Cerebellar cortex (tissue), 1 donor: ENCODE data around the gene CCDC59.
"Not testable (repeated sequence)": the region's sequence is repeated elsewhere in the genome, so short reads cannot be mapped to it uniquely, and the experiment has no call there.

Source experiments
- DNase-seq: peaks from one replicate; pipeline ENCODE4 v3.0.0-alpha.2; 2015; ENCODE audit warnings: low spot score

CCDC59 gene

DNA sequence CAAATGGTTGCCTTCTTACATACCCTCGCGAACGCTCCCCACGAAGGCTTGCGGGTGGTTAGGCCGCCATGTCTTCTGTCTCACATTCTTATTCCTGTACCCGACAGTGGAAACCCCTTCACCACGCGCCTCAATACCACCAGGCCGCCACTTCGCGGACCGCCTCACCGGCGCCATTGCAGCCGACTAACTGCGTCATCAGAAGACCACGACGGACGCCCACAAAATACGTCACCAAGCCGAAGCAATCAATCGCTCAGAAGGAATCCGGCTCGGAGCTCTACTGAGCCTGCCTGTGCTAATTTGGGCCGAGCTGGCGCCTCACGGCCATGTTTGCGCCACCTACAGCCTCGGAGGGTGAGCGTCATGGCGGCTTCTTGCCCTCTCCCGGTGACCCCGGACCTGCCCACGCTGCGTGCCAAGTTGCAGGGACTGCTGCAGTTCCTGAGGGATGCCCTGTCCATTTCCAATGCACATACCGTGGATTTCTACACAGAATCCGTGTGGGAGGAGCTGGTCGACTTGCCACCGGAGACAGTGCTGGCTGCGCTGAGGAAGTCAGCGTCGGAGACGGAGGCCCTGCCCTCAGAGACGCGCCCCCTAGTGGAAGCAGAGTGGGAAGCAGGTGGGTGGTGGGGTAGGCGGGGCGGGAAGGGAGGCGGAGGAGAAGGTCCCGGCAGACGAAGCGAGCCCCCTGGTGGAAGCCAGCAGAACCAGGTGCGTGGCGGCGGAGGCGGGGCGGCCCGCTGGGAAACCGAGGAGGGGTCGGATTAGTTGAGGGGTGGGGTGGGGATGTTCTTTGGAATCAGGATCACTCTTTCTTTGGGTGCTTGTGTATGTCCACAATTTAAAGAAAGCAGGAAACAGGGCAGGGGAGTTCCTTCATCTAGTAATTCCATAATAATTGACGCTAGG lies at the start of gene CCDC59, which contains the start of gene METTL25:
CCDC59 (minus strand) TSS at position 188 of the 915 bp plus-strand sequence; CDS start at position 177, 11 bp downstream.
METTL25 (plus strand) TSS at position 330 of the 915 bp plus-strand sequence; CDS start at position 367, 37 bp downstream.
- peak; percentile 98 for DNase-seq

GRCh38 chr12:82407481-82407880 lies 49.3 kb upstream of the CCDC59 start:
- DNase-seq = no peak

DNA sequence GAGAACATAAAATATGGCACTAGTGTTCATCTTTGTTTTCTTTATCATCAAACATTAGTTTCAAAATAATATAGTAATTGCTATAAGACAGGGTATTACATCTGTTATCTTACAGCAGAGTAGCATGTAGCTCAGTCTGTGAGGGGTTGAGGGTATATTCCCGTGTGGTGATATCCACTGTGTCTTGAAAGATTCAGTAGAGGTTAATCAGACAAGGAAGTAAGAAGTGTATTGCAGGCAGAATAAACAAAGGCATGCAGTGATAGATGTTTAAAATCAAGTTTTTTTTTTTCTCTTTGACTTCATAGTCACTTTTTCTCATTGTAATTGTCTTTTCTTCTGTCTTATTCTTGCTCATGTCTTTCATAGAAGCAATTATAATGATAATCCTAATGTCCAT lies 48.5 kb upstream of the CCDC59 start:
- DNase-seq = no peak

- DNase-seq = no peak
Observed at GRCh38 chr12:82400819-82401218, 42.6 kb upstream of the CCDC59 start.

- no peak for DNase-seq
Observed at GRCh38 chr12:82398879-82399278, 40.7 kb upstream of the CCDC59 start.

DNA sequence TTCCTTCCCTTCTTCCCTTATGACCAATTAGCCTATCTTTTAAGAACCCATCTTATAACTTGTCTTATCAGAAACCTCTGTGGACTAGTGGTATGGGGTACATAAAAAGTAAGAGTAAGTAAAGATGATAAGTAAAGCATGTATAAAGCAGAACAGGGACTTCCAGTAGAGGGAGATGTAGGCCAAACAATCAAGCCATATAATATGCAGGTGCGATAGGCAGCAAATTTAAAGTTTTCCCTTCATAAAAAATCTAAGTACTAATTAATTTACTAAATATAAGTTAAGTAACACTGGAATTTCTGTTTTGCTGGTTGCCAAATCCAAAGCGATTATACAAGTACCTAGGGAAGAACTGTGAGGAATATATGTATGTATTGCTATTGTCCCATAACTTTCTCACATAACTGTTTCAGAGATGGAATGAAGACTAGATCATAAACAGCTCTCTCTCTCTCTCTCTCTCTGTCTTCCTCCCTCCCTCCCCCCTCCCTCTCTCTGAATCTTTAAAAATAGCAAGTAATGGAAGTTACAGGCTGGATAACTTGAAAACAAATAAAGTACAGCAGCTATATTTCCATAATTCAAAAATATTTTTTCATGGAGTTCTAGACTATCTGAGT lies 25.9 kb upstream of the CCDC59 start:
- DNase-seq = peak; percentile 21

DNA sequence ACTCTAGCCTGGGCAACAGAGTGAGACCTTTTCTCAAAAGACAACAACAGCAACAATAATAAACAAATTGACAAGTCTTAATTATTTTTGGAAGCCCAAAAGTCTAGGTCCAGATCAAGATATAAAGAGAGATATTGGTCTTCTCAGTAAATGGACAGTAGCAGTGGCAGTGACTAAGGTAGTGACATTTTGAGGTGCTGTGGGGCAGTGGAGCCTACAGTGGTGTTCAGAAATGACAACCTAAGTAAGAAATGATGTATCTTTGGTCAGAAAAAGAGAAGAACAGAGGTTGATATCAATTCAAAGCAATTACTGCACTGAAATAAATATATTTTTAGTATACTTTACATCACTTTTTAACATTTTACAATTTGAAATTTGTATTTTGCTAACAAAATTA lies 20.8 kb upstream of the CCDC59 start:
- no peak for DNase-seq

GRCh38 chr12:82375201-82375600 lies 17.0 kb upstream of the CCDC59 start:
- no peak for DNase-seq

- no peak for DNase-seq
Observed at GRCh38 chr12:82366197-82366596, 8.0 kb upstream of the CCDC59 start.

GRCh38 chr12:82363990-82364389 lies 5.8 kb upstream of the CCDC59 start:
- no peak for DNase-seq

DNA sequence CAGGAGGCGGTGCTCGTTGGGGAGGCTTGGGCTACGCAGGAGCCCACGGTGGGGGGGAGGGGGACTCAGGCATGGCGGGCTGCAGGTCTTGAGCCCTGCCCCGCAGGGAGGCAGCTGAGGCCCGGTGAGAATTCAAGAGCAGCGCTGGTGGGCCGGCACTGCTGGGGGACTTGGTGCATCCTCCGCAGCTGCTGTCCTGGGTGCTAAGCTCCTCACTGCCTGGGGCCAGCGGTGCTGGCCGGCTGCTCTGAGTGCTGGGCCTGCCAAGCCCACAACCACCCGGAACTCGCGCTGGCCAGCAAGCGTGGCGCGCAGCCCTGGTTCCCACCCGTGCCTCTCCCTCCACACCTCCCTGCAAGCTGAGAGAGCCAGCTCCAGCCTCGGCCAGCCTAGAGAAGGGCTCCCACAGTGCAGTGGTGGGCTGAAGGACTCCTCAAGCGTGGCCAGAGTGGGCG lies 3.3 kb upstream of the CCDC59 start:
- DNase-seq = no peak

DNA sequence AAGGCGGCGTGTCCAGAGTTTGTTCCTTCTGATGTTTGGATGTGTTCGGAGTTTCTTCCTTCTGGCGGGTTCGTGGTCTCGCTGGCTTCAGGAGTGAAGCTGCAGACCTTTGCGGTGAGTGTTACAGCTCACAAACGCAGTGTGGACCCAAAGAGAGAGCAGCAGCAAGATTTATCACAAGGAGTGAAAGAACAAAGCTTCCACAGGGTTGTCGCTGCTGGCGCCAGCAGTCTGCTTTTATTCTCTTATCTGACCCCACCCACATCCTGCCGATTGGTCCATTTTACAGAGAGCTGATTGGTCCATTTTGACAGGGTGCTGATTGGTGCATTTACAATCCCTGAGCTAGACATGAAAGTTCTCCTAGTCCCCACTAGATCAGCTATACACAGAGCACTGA lies 2.6 kb upstream of the CCDC59 start:
- not testable (repeated sequence) for DNase-seq

- DNase-seq = peak; percentile 40
Observed at GRCh38 chr12:82359115-82359478, 910 bp upstream of the CCDC59 start.

DNA sequence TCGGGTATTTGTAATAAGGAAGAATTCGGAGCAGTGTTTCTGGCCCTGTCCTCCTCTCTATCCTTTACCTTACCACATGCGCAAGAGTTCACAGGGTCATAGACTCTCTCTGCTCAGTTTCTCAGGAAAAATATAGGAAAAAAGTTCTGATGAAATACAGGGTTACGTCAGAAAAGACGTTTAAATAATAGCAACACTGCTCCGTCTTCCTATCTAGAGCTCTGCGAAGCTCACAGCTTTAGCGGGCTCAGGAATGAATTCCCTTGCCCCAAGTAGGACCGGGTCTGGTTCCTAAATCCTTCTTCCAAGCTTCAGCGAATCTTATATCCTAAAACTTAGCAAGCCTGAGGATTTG lies 365 bp downstream of the CCDC59 start:
- no peak for DNase-seq

GRCh38 chr12:82357340-82357739 lies 847 bp downstream of the CCDC59 start:
- no peak for DNase-seq

GRCh38 chr12:82351390-82351789 lies 6.8 kb downstream of the CCDC59 start:
- no peak for DNase-seq

GRCh38 chr12:82350161-82350560 lies 8.0 kb downstream of the CCDC59 start:
- no peak for DNase-seq

- no peak for DNase-seq
Observed at GRCh38 chr12:82329508-82329907, 28.7 kb downstream of the CCDC59 start.

DNA sequence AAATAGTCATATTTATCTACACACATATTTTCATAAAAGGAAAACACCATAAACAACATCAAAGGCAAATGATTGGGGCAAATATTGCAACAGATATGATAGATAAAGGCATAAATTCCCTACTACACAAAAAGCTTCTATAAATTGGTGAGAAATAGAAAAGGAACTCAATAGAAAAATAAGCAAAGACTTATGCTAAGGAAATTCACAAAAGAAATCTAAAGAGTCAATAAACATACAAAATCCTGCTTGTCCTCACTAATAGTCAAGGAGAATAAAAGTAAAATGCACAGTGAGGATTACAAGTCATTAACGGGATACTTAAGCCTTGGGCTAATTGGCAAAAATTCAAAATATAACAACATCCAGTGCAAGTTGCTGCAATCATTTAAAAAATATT lies 30.3 kb downstream of the CCDC59 start:
- DNase-seq = no peak

- peak; percentile 25 for DNase-seq
Observed at GRCh38 chr12:82326905-82327503, 31.2 kb downstream of the CCDC59 start.

GRCh38 chr12:82325540-82326336 lies 32.4 kb downstream of the CCDC59 start:
- DNase-seq = no peak

DNA sequence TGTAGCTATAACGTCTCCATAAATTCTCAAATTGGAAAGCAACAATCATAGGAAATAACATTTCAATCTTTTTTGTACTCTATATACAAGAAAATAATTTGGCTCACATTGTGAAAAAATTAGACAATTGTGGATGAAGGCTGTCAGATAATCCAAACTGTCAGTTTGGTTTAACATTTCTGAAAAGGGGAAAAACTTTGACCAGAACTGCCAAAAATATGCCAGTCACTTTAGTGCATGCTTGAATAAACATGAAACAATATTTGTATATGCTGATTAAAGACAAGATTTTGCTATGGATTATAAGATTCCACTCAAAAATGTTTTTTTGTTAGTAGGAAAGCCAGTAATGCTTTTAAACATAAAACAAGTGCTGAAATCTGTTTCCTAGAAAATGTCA lies 38.9 kb downstream of the CCDC59 start:
- no peak for DNase-seq
